ENCODE results near the gene MSI2. TPM values are rescaled to one million over a fixed set of nuclear protein-coding genes. Genes with fewer than 3 reads are reported as not detected.

MSI2 gene
- total RNA-seq, 2 donors from 2014 or later, result 30.1 to 41.1 TPM

DNA sequence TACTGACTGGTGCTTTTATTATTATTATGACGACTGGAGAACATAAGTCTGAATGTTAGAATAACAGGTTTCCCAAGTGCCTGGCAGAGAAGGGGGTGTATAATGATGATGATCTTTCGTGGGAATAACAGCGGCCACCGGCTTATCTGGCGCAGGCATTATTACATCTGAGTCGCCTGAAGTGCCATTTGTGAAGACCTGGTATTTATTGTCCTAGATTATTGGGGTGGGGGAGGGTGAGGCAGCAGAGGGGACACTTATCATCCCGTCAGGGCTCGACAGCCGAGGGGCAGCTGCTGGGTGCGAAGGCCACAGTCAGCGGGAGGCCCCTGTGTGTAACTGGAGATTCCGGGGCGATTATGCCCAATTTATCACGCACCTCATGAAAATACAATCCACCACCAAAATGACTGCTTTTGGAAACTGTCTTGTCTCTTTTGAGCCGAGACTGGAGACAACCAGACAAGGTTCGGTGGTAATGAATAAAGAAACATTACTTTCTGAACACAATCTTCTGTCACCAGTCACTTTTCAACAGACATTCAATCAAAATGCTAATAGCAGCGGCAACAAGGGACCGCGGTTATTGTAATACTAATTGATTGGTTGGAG, 289.5 kb downstream of the MSI2 start:
- Histone ChIP-seq H3K27me3 (no peaks in the 10 kb centered on the region), H3K9me3 (no peaks in the 10 kb centered on the region), H3K4me1 (peaks cover 0 to 24% of the 10 kb centered on the region in 2 donors), H3K27ac (no peak overlapping the region), H3K36me3 (no peaks in the 10 kb centered on the region), H3K4me3 (no peak overlapping the region)
- DNase-seq (ENCODE audit: low spot score), result no peak
- TF ChIP-seq, protein P1, sequence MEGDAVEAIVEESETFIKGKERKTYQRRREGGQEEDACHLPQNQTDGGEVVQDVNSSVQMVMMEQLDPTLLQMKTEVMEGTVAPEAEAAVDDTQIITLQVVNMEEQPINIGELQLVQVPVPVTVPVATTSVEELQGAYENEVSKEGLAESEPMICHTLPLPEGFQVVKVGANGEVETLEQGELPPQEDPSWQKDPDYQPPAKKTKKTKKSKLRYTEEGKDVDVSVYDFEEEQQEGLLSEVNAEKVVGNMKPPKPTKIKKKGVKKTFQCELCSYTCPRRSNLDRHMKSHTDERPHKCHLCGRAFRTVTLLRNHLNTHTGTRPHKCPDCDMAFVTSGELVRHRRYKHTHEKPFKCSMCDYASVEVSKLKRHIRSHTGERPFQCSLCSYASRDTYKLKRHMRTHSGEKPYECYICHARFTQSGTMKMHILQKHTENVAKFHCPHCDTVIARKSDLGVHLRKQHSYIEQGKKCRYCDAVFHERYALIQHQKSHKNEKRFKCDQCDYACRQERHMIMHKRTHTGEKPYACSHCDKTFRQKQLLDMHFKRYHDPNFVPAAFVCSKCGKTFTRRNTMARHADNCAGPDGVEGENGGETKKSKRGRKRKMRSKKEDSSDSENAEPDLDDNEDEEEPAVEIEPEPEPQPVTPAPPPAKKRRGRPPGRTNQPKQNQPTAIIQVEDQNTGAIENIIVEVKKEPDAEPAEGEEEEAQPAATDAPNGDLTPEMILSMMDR (IDR thresholded peaks at IDR 0.05), result no peak

DNA sequence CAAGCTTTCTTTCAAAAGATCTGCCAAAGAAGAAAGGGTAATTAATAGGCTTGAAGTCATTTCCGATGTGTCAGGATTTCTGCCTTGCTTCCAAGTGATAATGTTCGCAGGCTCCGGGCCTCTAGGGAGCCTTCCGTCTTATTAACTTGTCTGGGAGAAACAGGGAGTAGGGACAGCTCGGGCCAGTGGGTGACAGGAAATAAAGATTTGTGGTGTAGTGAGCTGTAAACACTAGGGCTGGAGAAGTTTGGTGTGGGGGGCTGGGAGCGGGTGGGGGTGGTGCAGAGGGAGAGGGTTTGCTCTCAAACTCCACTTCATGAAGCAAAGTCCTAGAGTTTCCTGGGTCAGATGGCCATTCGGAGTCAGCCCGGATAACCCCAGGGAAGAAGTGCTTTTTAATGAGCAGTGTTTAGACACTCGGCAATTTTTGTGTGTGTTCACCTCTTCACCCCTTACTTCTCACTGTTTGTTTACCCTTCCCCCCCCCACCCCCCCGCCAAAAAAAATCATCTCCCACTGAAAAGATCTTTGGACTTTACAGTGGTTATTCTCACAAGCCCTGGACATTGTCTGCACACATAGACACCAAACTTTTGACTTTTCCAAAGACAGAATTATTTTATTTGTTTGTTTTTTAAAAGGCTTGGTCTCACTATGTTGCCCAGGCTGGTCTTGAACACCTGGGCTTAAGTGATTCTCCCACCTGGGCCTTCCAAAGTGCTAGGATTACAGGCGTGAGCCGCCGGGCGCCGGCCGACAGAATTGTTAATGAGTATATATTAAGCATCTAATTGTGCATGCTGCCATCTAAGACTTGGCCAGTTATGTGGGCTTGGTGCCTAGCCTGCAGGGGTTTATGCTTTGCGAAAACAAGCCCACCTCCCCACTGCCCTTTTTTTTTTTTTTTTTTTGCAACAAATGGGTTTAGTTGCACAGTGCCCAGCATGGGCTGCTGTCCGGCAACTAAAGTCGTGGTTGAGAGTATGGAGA, 292.4 kb downstream of the MSI2 start:
- H3K4me3 ChIP-seq, result no peak overlapping the region
- H3K9me3 ChIP-seq, result no peaks in the 10 kb centered on the region
- H3K27ac ChIP-seq, result no peak overlapping the region
- H3K36me3 ChIP-seq, result no peaks in the 10 kb centered on the region
- no peak for DNase-seq (ENCODE audit: low spot score)
- TF ChIP-seq, protein P1 (IDR thresholded peaks at IDR 0.05), result no peak
- no peaks in the 10 kb centered on the region for H3K27me3 ChIP-seq
- H3K4me1 ChIP-seq, result peaks cover 0 to 24% of the 10 kb centered on the region in 2 donors

DNA sequence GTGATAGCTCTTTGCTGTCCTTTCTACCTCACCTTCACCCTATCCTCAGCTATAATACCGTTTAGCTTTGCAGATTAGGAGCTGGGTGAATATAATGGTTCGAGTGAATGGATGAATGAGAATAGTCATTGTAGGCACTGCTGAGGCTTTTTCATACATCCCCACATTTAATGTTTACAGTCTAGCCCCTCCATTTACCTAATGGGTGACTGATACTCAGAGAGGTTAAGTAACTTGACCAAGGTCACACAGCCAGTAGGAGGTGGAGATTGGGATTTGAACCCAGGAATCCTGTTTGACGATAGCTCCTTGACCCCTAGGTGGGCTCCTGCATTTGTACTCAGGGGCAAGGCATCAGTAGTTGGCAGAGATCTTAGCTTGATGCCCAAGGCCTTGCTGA, 293.1 kb downstream of the MSI2 start:
- H3K9me3 ChIP-seq, result no peaks in the 10 kb centered on the region
- H3K27ac ChIP-seq, result no peak overlapping the region
- H3K4me3 ChIP-seq, result no peak overlapping the region
- no peaks in the 10 kb centered on the region for H3K27me3 ChIP-seq
- TF ChIP-seq, protein P1 (IDR thresholded peaks at IDR 0.05), result no peak
- DNase-seq (ENCODE audit: low spot score), result no peak
- peaks cover 0 to 31% of the 10 kb centered on the region in 2 donors for H3K4me1 ChIP-seq
- no peaks in the 10 kb centered on the region for H3K36me3 ChIP-seq

DNA sequence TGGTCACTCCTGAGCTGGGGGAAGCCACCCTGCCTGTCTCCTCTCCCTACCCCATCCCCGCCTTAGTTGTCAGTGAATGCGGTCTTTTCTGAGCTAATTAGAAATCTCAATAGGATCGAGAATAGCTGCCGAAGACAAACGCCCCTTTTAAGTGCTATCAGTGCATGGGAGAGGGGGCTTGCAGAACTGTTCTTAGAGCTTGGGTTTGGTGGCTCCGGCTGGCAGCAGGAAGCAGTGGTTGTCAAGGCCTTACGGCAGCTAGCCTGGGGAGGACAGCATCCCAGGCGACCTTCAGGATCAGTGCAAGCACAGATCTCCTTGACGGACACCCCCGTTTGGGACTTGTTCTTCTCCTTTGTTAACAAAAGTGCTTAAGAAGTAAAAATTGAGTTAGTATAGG, 293.7 kb downstream of the MSI2 start:
- no peaks in the 10 kb centered on the region for H3K9me3 ChIP-seq
- no peak overlapping the region for H3K27ac ChIP-seq
- no peak overlapping the region for H3K4me3 ChIP-seq
- H3K36me3 ChIP-seq, result no peaks in the 10 kb centered on the region
- no peaks in the 10 kb centered on the region for H3K27me3 ChIP-seq
- DNase-seq (ENCODE audit: low spot score), result no peak
- H3K4me1 ChIP-seq, result peaks cover 0 to 37% of the 10 kb centered on the region in 2 donors
- TF ChIP-seq, protein P1 (IDR thresholded peaks at IDR 0.05), result no peak

DNA sequence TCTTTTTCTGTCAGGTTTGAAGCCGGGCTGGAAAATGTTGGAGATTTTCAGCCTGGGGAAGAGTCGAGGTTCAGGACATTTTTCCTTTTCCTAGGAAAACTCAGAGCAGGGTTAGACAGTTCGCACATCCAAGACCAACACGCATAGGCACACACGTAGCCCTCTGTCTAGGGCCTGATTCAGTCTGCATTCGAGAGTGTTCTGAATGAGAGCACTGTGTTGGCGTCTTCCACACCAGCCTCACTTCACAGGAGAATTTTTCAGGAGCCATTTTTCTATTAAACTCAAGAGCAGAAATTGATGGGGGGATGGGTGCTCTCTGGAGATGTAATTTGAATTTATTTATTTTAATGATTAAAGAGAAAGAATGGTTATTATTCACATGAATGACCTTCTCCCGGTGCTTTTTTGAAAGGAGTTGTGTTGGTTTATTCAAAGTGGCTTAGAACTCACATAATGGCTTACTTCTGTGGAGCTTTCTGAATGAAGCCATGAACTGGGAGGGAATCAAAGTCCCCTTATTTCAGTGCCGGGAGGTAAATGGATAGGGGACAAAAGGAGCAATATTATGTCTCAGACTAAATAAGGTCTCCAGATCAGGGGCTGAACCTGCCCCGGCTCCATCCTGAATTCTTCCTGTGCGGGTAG, 294.5 kb downstream of the MSI2 start:
- TF ChIP-seq, protein P1 (IDR thresholded peaks at IDR 0.05), result no peak
- no peak overlapping the region for H3K4me3 ChIP-seq
- no peak overlapping the region for H3K27ac ChIP-seq
- peaks cover 0 to 40% of the 10 kb centered on the region in 2 donors for H3K4me1 ChIP-seq
- no peak for DNase-seq (ENCODE audit: low spot score)
- no peaks in the 10 kb centered on the region for H3K27me3 ChIP-seq
- no peaks in the 10 kb centered on the region for H3K9me3 ChIP-seq
- H3K36me3 ChIP-seq, result no peaks in the 10 kb centered on the region

Data from right atrium auricular region (tissue), 2 donors.